SK-N-SH treated with all-trans-retinoic acid at 6 μM for 48 hours (cell line): Measurements from ENCODE around the gene LSM7.

Experiments
- ATAC-seq: fragments of 200-7000 bp; cut with Tn5 transposase; 3 replicates; pipeline ENCODE4 v1.9.1; 2020; ENCODE audit warnings: mild to moderate bottlenecking, moderate library complexity
- ARNTL ChIP-seq: fragments of 450-650 bp; formaldehyde crosslinking; IDR thresholded peaks from 2 replicates; pipeline ENCODE4 v1.5.0; 2020; ENCODE audit warnings: low read depth, mild to moderate bottlenecking, moderate library complexity, borderline replicate concordance
- BACH2 ChIP-seq: fragments of 250-450 bp; sonication (Bioruptor Pico); IDR thresholded peaks from 2 replicates; pipeline ENCODE4 v1.9.0; 2021; ENCODE audit warnings: mild to moderate bottlenecking, borderline replicate concordance
- CSDC2 ChIP-seq: fragments of 250-450 bp; sonication (Bioruptor Pico); IDR thresholded peaks from 2 replicates; pipeline ENCODE4 v1.5.0; 2020; ENCODE audit warnings: mild to moderate bottlenecking, moderate library complexity
- ESRRG ChIP-seq: fragments of 250-450 bp; sonication (Bioruptor Pico); IDR thresholded peaks from 2 replicates; pipeline ENCODE4 v1.6.1; 2021; ENCODE audit warnings: mild to moderate bottlenecking
- GLIS3 ChIP-seq: fragments of 250-450 bp; sonication (Bioruptor Pico); IDR thresholded peaks from 2 replicates; pipeline ENCODE4 v1.5.0; 2020; ENCODE audit warnings: mild to moderate bottlenecking, moderate library complexity
- OSR1 ChIP-seq: fragments of 250-450 bp; sonication (Bioruptor Pico); IDR thresholded peaks from 2 replicates; pipeline ENCODE4 v1.8.0; 2022; ENCODE audit warnings: moderate library complexity, mild to moderate bottlenecking, inconsistent platforms
- PPARA ChIP-seq: fragments of 250-450 bp; sonication (Bioruptor Pico); IDR thresholded peaks from 2 replicates; pipeline ENCODE4 v1.5.0; 2020; ENCODE audit warnings: mild to moderate bottlenecking, borderline replicate concordance
- RARB ChIP-seq: fragments of 250-450 bp; sonication (Bioruptor Pico); IDR thresholded peaks from 2 replicates; pipeline ENCODE4 v1.8.0; 2021; ENCODE audit warnings: mild to moderate bottlenecking, moderate library complexity
- SNAI2 ChIP-seq: fragments of 250-450 bp; sonication (Bioruptor Pico); IDR thresholded peaks from 2 replicates; pipeline ENCODE4 v1.5.0; 2020; ENCODE audit warnings: mild to moderate bottlenecking, moderate library complexity
- TCF4 ChIP-seq: fragments of 250-450 bp; sonication (Bioruptor Pico); IDR thresholded peaks from 2 replicates; pipeline ENCODE4 v1.8.0; 2021; ENCODE audit warnings: mild to moderate bottlenecking, moderate library complexity, borderline replicate concordance
- TOX ChIP-seq: fragments of 250-450 bp; sonication (Bioruptor Pico); IDR thresholded peaks from 2 replicates; pipeline ENCODE4 v1.8.0; 2021; ENCODE audit warnings: mild to moderate bottlenecking, moderate library complexity, borderline replicate concordance
- ZFP3 ChIP-seq: fragments of 250-450 bp; sonication (Bioruptor Pico); IDR thresholded peaks from 2 replicates; pipeline ENCODE4 v1.5.0; 2020; ENCODE audit warnings: mild to moderate bottlenecking, moderate library complexity
- ZFP30 ChIP-seq: fragments of 450-650 bp; formaldehyde crosslinking; IDR thresholded peaks from 2 replicates; pipeline ENCODE4 v1.5.0; 2022; ENCODE audit warnings: mild to moderate bottlenecking, moderate library complexity
- ZNF565 ChIP-seq: fragments of 450-650 bp; formaldehyde crosslinking; conservative IDR thresholded peaks from 2 replicates; pipeline ENCODE4 v1.5.0; 2020; ENCODE audit warnings: low read depth, mild to moderate bottlenecking, moderate library complexity
- ZNF70 ChIP-seq: fragments of 450-650 bp; formaldehyde crosslinking; IDR thresholded peaks from 2 replicates; pipeline ENCODE4 v1.5.0; 2020; ENCODE audit warnings: mild to moderate bottlenecking, moderate library complexity
- ZNF8 ChIP-seq: fragments of 450-650 bp; formaldehyde crosslinking; IDR thresholded peaks from 2 replicates; pipeline ENCODE4 v1.5.0; 2020; ENCODE audit warnings: mild to moderate bottlenecking, moderate library complexity
- TF ChIP-seq, protein P1 (sequence below): fragments of 250-450 bp; sonication (Bioruptor Pico); IDR thresholded peaks from 2 replicates; pipeline ENCODE4 v1.8.0; 2021; ENCODE audit warnings: low read depth, mild to moderate bottlenecking, moderate library complexity, borderline replicate concordance
- TF ChIP-seq, protein P2 (sequence below): fragments of 250-450 bp; sonication (Bioruptor Pico); IDR thresholded peaks from 2 replicates; pipeline ENCODE4 v1.5.1; 2021; ENCODE audit warnings: mild to moderate bottlenecking, moderate library complexity
- TF ChIP-seq, protein P3 (sequence below): fragments of 250-450 bp; sonication (Bioruptor Pico); IDR thresholded peaks from 2 replicates; pipeline ENCODE4 v1.8.0; 2020; ENCODE audit warnings: mild to moderate bottlenecking, moderate library complexity, borderline replicate concordance
- TF ChIP-seq, protein P4 (sequence below): fragments of 250-450 bp; sonication (Bioruptor Pico); IDR thresholded peaks from 2 replicates; pipeline ENCODE4 v1.5.0; 2020; ENCODE audit warnings: mild to moderate bottlenecking, moderate library complexity

Gene LSM7

DNA sequence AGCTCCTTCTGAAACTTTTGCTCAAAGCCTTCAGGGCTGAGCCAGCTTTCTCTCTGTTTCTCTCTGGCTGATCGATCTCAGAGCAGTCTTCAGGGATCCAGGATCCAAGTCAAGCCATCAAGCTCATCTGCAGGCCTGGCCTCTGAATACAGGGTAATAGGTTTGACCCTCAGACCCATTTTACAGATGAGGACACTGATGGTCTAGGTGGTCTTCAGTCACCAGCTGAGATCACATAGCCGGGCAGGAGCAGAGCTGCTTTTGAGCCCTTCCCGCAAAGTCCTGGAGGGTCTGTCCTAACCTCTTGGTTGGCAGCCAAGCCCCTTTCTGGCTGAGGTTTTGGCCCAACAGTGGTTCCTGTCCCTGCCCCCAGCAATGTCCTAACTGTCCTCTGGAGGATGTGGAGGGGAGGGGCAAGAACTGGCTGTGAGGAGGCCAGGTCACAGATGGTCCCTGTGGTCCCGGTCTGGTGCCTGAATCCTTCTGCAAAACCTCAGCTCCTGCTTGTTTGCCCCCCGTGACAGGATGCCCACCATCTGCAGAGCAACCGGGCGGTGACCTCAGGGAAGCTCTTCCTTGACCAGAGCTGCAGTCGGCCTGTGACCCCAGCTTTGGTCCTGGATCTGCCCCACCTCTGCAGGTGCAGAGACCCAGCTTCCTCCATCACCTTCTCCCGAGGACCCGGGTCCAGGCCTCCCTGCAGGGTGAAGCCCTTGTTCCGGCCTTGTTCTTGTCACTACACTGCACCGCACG, 40.6 kb downstream of the LSM7 start (continued):
- TF ChIP-seq, protein P1, sequence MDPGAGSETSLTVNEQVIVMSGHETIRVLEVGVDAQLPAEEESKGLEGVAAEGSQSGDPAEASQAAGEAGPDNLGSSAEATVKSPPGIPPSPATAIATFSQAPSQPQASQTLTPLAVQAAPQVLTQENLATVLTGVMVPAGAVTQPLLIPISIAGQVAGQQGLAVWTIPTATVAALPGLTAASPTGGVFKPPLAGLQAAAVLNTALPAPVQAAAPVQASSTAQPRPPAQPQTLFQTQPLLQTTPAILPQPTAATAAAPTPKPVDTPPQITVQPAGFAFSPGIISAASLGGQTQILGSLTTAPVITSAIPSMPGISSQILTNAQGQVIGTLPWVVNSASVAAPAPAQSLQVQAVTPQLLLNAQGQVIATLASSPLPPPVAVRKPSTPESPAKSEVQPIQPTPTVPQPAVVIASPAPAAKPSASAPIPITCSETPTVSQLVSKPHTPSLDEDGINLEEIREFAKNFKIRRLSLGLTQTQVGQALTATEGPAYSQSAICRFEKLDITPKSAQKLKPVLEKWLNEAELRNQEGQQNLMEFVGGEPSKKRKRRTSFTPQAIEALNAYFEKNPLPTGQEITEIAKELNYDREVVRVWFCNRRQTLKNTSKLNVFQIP = no peak
- no peak for TF ChIP-seq PPARA (CRISPR knock-in tag)
- TF ChIP-seq, protein P2, sequence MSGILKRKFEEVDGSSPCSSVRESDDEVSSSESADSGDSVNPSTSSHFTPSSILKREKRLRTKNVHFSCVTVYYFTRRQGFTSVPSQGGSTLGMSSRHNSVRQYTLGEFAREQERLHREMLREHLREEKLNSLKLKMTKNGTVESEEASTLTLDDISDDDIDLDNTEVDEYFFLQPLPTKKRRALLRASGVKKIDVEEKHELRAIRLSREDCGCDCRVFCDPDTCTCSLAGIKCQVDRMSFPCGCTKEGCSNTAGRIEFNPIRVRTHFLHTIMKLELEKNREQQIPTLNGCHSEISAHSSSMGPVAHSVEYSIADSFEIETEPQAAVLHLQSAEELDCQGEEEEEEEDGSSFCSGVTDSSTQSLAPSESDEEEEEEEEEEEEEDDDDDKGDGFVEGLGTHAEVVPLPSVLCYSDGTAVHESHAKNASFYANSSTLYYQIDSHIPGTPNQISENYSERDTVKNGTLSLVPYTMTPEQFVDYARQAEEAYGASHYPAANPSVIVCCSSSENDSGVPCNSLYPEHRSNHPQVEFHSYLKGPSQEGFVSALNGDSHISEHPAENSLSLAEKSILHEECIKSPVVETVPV (CRISPR knock-in tag) = no peak
- TF ChIP-seq BACH2 (CRISPR knock-in tag) = no peak
- no peak for TF ChIP-seq TOX (CRISPR knock-in tag)
- no peak for TF ChIP-seq RARB (CRISPR knock-in tag)
- TF ChIP-seq ARNTL = no peak
- TF ChIP-seq OSR1 (CRISPR knock-in tag) = no peak

DNA sequence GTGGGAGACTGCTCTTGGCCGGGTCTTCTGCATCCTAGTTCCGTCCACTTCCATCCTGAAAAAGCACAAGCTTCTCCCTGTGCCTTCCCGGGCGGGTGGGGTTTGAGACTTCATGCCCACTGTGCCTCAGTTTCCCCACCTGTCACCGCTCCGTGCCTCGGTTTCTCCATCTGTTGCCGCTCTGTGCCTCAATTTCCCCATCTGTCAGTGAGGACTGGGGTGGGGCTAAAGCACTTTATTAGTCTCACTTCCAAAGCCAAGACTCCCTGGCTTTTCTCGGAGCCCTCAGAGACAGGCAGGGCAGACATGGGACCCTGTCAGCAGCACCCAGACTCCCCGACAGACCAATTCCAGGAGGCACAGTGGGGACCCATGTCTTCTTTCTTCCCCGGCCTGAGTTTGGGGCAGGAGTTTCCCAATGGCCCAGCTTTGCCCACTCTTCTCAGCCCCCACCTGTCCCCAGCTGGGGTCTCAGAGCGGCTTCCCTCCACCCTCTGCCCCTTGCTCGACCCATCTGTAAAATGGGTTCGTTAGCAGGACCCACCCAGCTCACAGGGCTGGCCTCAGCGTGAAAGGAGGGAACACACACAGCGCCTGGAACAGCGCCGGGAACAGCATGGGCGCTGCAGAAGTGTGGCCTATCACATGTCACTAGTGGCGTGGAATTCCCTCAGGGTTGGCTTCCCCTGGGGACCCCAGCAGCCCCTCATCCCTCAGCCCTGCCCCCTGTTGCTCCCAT, 41.8 kb downstream of the LSM7 start:
- no peak for ATAC-seq
- TF ChIP-seq, protein P1 = no peak
- TF ChIP-seq, all 23 proteins: peak for 0

DNA sequence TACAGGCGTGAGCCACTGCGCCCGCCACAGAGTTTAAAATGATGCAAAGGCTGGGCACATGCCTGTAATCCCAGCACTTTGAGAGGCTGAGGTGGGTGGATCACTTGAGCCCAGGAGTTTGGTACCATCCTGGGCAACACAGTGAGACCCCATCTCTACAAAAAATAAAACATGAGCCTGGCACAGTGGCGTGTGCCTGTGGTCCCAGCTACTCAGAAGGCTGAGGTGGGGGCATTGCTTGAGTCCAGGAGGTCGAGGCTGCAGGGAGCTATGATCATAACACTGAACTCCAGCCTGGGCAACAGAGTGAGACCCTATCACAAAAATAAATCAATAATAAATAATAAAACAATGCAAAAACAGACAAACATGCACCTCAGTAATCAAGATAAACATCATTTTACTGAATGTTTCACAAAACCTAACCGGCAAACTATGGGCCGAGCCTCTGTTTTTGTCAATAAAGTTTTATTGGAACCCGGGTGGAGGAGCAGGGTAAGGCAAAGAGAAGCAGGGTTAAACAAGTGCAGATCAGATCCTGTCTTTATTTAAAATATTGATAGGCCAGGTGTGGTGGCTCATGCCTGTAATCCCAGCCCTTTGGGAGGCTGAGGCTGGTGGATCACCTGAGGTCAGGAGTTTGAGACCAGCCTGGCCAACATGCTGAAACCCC, 44.4 kb downstream of the LSM7 start:
- ATAC-seq = no peak
- TF ChIP-seq ZFP30 (no peak), GLIS3 (CRISPR knock-in tag) (no peak), ZNF8 (CRISPR knock-in tag) (no peak), RARB (CRISPR knock-in tag) (no peak)
- TF ChIP-seq, protein P3, sequence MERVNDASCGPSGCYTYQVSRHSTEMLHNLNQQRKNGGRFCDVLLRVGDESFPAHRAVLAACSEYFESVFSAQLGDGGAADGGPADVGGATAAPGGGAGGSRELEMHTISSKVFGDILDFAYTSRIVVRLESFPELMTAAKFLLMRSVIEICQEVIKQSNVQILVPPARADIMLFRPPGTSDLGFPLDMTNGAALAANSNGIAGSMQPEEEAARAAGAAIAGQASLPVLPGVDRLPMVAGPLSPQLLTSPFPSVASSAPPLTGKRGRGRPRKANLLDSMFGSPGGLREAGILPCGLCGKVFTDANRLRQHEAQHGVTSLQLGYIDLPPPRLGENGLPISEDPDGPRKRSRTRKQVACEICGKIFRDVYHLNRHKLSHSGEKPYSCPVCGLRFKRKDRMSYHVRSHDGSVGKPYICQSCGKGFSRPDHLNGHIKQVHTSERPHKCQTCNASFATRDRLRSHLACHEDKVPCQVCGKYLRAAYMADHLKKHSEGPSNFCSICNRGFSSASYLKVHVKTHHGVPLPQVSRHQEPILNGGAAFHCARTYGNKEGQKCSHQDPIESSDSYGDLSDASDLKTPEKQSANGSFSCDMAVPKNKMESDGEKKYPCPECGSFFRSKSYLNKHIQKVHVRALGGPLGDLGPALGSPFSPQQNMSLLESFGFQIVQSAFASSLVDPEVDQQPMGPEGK (CRISPR knock-in tag) = no peak

DNA sequence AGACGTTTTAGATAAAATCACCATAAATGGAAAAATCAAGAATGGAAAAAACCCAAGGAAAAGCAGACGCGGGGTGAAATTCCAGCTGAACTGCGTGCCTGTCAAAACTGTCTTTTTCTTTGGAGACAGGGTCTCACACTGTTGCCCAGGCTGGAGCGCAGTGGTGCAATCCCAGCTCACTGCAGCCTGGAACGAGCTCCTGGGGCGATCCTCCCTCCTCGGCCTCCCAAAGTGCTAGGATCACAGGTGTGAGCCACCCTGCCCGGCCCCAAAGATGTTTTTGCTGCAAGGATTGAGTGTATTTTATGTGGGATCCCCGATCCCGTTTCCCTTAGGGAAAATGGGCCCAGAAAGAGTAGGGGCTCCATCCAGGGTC, 45.5 kb downstream of the LSM7 start:
- no peak for ATAC-seq
- TF ChIP-seq ZFP3 (CRISPR knock-in tag) = no peak
- TF ChIP-seq OSR1 (CRISPR knock-in tag) = no peak
- TF ChIP-seq, protein P1 = no peak
- no peak for TF ChIP-seq GLIS3 (CRISPR knock-in tag)
- no peak for TF ChIP-seq BACH2 (CRISPR knock-in tag)
- no peak for TF ChIP-seq SNAI2 (CRISPR knock-in tag)
- no peak for TF ChIP-seq ZNF565 (CRISPR knock-in tag)
- TF ChIP-seq CSDC2 (CRISPR knock-in tag) = no peak
- TF ChIP-seq, protein P3 (CRISPR knock-in tag) = no peak
- no peak for TF ChIP-seq TOX (CRISPR knock-in tag)
- TF ChIP-seq ARNTL = no peak
- TF ChIP-seq PPARA (CRISPR knock-in tag) = no peak
- TF ChIP-seq ZFP30 = no peak
- TF ChIP-seq TCF4 (CRISPR knock-in tag) = no peak
- no peak for TF ChIP-seq ZNF70 (CRISPR knock-in tag)
- TF ChIP-seq ESRRG (CRISPR knock-in tag) = no peak
- TF ChIP-seq, protein P4, sequence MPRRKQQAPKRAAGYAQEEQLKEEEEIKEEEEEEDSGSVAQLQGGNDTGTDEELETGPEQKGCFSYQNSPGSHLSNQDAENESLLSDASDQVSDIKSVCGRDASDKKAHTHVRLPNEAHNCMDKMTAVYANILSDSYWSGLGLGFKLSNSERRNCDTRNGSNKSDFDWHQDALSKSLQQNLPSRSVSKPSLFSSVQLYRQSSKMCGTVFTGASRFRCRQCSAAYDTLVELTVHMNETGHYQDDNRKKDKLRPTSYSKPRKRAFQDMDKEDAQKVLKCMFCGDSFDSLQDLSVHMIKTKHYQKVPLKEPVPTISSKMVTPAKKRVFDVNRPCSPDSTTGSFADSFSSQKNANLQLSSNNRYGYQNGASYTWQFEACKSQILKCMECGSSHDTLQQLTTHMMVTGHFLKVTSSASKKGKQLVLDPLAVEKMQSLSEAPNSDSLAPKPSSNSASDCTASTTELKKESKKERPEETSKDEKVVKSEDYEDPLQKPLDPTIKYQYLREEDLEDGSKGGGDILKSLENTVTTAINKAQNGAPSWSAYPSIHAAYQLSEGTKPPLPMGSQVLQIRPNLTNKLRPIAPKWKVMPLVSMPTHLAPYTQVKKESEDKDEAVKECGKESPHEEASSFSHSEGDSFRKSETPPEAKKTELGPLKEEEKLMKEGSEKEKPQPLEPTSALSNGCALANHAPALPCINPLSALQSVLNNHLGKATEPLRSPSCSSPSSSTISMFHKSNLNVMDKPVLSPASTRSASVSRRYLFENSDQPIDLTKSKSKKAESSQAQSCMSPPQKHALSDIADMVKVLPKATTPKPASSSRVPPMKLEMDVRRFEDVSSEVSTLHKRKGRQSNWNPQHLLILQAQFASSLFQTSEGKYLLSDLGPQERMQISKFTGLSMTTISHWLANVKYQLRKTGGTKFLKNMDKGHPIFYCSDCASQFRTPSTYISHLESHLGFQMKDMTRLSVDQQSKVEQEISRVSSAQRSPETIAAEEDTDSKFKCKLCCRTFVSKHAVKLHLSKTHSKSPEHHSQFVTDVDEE (CRISPR knock-in tag) = no peak
